ENCODE measurements around the gene KRTAP16-1. TPM values are rescaled to one million over a fixed set of nuclear protein-coding genes. Genes with fewer than 3 reads are reported as not detected.

KRTAP16-1 gene
- total and polyA plus RNA-seq, 9 donors, result not detected

DNA sequence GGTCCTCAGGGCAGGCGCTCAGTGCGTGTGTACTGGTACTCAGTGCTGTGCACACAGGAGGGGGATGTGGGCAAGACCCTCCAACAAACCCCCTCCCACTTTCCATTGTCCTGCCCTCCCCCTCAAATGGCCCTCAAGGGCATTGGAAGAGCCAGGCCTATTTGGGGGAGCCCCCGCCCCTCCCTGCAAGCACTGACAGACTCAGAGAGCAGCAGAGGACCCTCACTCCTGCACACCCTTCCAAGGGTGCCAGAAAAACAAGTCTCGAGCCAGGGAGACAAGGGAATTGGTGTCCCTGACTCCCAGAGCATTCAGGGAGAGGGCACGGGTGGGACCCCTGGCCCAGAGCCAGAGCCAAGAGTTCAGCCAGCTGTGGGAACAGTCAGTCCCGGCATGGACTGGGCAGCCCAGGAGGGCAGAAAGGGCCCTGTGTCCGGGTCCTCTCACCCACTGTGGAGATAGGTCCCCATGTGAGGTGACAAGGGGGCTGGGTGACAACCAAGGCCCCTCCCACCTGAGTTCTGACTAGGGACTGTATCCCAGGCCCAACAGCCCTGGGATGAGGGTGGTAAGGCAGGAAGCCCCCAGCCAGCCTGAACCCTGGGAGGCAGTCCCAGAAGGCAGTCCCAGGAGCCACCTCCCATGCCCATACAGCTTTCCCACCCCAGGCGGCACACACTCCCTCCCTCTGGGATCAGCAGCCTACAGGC lies 18.5 kb upstream of the KRTAP16-1 start:
- no peaks in the 10 kb centered on the region for H3K27me3 ChIP-seq
- no peak for DNase-seq
- no peak overlapping the region for H3K4me3 ChIP-seq
- H3K36me3 ChIP-seq, result no peaks in the 10 kb centered on the region
- H3K4me1 ChIP-seq (ENCODE audit: insufficient read depth), result peaks cover 4% of the 10 kb centered on the region
- H3K9me3 ChIP-seq, result no peaks in the 10 kb centered on the region
- intact Hi-C loops (cut with DNase I), result no loop called here
- 67 to 74% (median 71%) methylated on average over 8 of the region's 8 CpGs for WGBS, 3 donors
- no peak for TF ChIP-seq POLR2A (IDR thresholded peaks at IDR 0.05)
- TF ChIP-seq EP300 (IDR thresholded peaks at IDR 0.05), result no peak
- TF ChIP-seq, protein P1, sequence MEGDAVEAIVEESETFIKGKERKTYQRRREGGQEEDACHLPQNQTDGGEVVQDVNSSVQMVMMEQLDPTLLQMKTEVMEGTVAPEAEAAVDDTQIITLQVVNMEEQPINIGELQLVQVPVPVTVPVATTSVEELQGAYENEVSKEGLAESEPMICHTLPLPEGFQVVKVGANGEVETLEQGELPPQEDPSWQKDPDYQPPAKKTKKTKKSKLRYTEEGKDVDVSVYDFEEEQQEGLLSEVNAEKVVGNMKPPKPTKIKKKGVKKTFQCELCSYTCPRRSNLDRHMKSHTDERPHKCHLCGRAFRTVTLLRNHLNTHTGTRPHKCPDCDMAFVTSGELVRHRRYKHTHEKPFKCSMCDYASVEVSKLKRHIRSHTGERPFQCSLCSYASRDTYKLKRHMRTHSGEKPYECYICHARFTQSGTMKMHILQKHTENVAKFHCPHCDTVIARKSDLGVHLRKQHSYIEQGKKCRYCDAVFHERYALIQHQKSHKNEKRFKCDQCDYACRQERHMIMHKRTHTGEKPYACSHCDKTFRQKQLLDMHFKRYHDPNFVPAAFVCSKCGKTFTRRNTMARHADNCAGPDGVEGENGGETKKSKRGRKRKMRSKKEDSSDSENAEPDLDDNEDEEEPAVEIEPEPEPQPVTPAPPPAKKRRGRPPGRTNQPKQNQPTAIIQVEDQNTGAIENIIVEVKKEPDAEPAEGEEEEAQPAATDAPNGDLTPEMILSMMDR (IDR thresholded peaks at IDR 0.05), result no peak
- no peak overlapping the region for H3K27ac ChIP-seq

DNA sequence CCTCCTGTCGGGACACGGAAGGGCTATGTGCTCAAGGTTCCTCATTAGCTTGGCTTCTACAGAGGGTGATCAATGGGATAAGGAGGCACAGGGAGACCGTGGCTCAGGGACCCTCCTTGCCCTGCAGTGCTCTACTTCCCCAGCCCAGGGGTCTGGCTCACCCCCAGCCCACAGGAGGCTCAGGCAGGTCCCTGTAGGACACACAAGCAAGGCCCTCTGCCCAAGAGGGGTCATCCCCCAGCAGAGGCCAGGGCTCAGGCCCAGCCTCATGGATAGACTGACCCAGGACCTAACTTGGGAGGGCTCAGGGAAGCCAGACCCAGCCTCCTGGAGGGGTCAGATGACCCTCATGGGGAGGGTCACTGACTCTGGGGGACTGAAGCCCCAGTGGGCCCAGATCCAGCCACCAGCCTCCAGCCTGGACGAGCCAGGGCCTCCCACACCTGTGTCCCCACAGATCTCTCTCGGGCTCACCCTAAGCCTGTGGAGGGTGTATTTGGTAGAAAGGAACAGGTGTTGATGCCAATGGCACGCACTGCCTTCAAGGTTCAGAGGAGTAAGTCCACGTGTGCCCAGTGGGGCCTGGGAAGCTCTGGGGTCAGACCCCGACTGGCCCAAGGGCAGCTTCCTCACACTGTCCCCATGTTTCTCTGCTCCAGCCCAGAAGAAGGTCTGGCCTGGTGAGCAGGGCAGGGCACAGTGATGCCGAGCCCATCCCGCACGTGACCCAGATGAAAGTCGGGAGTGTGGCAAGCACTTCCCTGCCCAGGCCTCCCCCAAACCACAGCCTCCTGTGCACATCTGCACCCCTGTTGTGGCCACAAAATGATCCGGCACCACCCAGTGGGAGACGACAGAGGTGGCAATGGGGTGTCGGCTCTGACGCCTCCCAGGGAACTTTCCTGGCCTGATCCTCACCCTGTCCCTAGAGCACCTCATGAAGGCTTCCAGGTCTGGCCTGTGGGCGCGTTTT lies 17.4 kb upstream of the KRTAP16-1 start:
- Histone ChIP-seq H3K4me3 (no peak overlapping the region), H3K27ac (no peak overlapping the region), H3K27me3 (no peaks in the 10 kb centered on the region), H3K36me3 (no peaks in the 10 kb centered on the region), H3K4me1 (ENCODE audit: insufficient read depth) (peaks cover 4% of the 10 kb centered on the region), H3K9me3 (no peaks in the 10 kb centered on the region)
- TF ChIP-seq, protein P1 (IDR thresholded peaks at IDR 0.05), result no peak
- TF ChIP-seq EP300 (IDR thresholded peaks at IDR 0.05) (no peak), POLR2A (IDR thresholded peaks at IDR 0.05) (no peak)
- DNase-seq, result no peak
- intact Hi-C loops (cut with DNase I), result no loop called here
- WGBS, 3 donors, result 89 to 90% (median 90%) methylated on average over 12 to 18 of the region's 18 CpGs

DNA sequence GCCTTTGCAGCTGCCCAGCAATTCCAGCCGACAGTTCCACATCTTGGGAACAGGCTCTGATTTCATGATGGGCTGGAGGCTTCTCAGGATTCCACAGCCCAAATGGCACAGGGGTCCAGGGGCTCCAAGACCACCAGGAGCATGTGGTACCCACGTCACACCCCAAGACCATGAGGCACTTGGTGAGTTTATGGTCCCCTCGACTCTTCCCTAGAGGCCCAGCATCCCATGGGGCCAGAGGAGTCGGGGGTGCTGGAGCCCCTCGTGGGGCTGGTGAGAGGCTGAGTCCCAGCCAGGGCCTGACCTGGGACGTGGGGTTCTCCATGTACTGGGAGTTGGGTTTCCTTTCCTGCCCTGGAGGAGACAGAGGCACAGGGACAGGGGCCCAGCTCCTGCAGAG lies 16.5 kb upstream of the KRTAP16-1 start:
- WGBS, 3 donors, result 88 to 94% (median 91%) methylated on average over 6 of the region's 6 CpGs
- Histone ChIP-seq H3K9me3 (no peaks in the 10 kb centered on the region), H3K27me3 (no peaks in the 10 kb centered on the region), H3K4me3 (no peak overlapping the region), H3K27ac (no peak overlapping the region), H3K36me3 (no peaks in the 10 kb centered on the region), H3K4me1 (ENCODE audit: insufficient read depth) (peaks cover 4% of the 10 kb centered on the region)
- TF ChIP-seq, protein P1 (IDR thresholded peaks at IDR 0.05), result no peak
- TF ChIP-seq POLR2A (IDR thresholded peaks at IDR 0.05) (no peak), EP300 (IDR thresholded peaks at IDR 0.05) (no peak)
- intact Hi-C loops (cut with DNase I), result no loop called here
- DNase-seq, result no peak

DNA sequence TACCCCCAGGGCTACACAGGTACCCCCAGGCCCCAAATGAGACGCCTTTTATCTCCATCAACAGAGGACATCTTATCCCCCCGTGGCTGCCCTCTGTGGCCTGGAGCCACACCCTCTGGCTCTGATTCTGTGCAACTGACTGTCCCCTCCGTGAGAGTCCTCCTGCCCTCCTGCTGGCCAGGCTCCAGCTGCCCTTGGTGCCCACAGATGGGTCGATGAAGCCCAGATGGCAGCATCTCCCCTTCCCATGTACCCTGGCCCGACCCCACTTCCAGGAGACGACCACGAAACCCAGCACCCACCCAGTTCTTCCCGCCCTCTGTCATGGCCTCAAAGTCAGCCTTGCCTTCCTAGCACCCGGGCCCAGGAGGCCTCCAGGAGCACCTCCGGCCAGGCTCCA lies 16.0 kb upstream of the KRTAP16-1 start:
- WGBS, 3 donors, result 86 to 93% (median 92%) methylated on average over 10 of the region's 10 CpGs
- peaks cover 4% of the 10 kb centered on the region for H3K4me1 ChIP-seq (ENCODE audit: insufficient read depth)
- H3K27ac ChIP-seq, result no peak overlapping the region
- no peaks in the 10 kb centered on the region for H3K36me3 ChIP-seq
- no peak overlapping the region for H3K4me3 ChIP-seq
- no peaks in the 10 kb centered on the region for H3K27me3 ChIP-seq
- TF ChIP-seq POLR2A (IDR thresholded peaks at IDR 0.05), result no peak
- TF ChIP-seq, protein P1 (IDR thresholded peaks at IDR 0.05), result no peak
- no peak for TF ChIP-seq EP300 (IDR thresholded peaks at IDR 0.05)
- no peaks in the 10 kb centered on the region for H3K9me3 ChIP-seq
- DNase-seq, result no peak
- intact Hi-C loops (cut with DNase I), result no loop called here

Measured in ovary (tissue), 9 donors.